KMS-11 (cell line): ENCODE data around the gene ALOX5AP.

ENCODE experiments used
- H2AFZ ChIP-seq: fragments of 200-600 bp; sonication (generic); 2 replicates; pipeline ENCODE4 v1.6.1; 2016; ENCODE audit warnings: antibody characterized with exemption, mixed run types, low read depth
- H3K27ac ChIP-seq: fragments of 200-600 bp; sonication (generic); 2 replicates; pipeline ENCODE4 v1.6.1; 2016; ENCODE audit warnings: mild to moderate bottlenecking, mixed run types
- H3K27me3 ChIP-seq: fragments of 200-600 bp; sonication (generic); 2 replicates; pipeline ENCODE4 v1.6.1; 2017; ENCODE audit warnings: mild to moderate bottlenecking, low read depth, mixed run types, moderate library complexity; ENCODE audit not compliant: insufficient read depth
- H3K36me3 ChIP-seq: fragments of 200-600 bp; sonication (generic); 2 replicates; pipeline ENCODE4 v1.6.1; 2017; ENCODE audit warnings: mild to moderate bottlenecking, mixed run types; ENCODE audit not compliant: insufficient read depth
- H3K4me1 ChIP-seq: fragments of 200-600 bp; sonication (generic); 2 replicates; pipeline ENCODE4 v1.6.1; 2016; ENCODE audit warnings: mild to moderate bottlenecking, low read depth, mixed run types; ENCODE audit not compliant: poor library complexity, severe bottlenecking
- H3K4me2 ChIP-seq: fragments of 200-600 bp; sonication (generic); 2 replicates; pipeline ENCODE4 v1.7.0; 2016; ENCODE audit warnings: mild to moderate bottlenecking, mixed run types
- H3K4me3 ChIP-seq: fragments of 200-600 bp; sonication (generic); IDR thresholded peaks from 2 replicates; pipeline ENCODE4 v1.6.1; 2017; ENCODE audit warnings: low read depth, low read length, mixed read lengths; ENCODE audit not compliant: insufficient read depth
- H3K79me2 ChIP-seq: fragments of 200-600 bp; sonication (generic); 2 replicates; pipeline ENCODE4 v1.6.1; 2016; ENCODE audit warnings: low read depth, mixed run types; ENCODE audit not compliant: insufficient read depth
- H3K9ac ChIP-seq: fragments of 200-600 bp; sonication (generic); 2 replicates; pipeline ENCODE4 v1.6.1; 2016; ENCODE audit warnings: mild to moderate bottlenecking, mixed run types
- H4K20me1 ChIP-seq: fragments of 200-600 bp; sonication (generic); 2 replicates; pipeline ENCODE4 v1.6.1; 2016; ENCODE audit warnings: mild to moderate bottlenecking, mixed run types; ENCODE audit not compliant: insufficient read depth
- TF ChIP-seq, protein P1 (sequence below): fragments of 200-600 bp; sonication (generic); conservative IDR thresholded peaks from 2 replicates; pipeline ENCODE4 v1.6.1; 2017; ENCODE audit warnings: low read depth, mild to moderate bottlenecking, antibody characterized with exemption, low read length, moderate library complexity, mixed read lengths

The ALOX5AP gene

DNA sequence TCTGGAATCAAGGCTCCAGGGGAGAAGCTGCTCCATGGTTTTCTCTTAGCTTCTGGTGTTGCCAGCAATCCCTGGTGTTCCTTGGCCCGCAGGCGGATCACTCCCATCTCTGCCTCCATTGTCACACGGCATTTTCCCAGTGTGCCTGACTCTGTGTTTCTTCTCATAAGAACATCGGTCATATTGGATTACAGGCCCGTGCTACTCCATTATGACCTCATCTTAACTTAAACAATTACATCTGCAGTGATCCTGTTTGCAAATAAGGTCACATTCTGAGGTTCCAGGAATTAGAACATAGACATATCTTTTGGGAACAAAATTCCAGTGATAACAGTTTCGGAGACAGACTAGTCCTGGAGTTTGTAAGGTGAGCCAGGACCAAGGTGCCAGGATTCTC, 23.5 kb upstream of the ALOX5AP start:
- Histone ChIP-seq H3K4me3 (no peak overlapping the region), H3K27ac (no peak overlapping the region), H3K4me2 (no peak overlapping the region), H3K9ac (no peak overlapping the region), H3K4me1 (no peaks in the 10 kb centered on the region), H3K36me3 (no peaks in the 10 kb centered on the region), H3K79me2 (no peaks in the 10 kb centered on the region), H2AFZ (no peak overlapping the region), H4K20me1 (no peaks in the 10 kb centered on the region), H3K27me3 (no peaks in the 10 kb centered on the region)
- TF ChIP-seq, protein P1, sequence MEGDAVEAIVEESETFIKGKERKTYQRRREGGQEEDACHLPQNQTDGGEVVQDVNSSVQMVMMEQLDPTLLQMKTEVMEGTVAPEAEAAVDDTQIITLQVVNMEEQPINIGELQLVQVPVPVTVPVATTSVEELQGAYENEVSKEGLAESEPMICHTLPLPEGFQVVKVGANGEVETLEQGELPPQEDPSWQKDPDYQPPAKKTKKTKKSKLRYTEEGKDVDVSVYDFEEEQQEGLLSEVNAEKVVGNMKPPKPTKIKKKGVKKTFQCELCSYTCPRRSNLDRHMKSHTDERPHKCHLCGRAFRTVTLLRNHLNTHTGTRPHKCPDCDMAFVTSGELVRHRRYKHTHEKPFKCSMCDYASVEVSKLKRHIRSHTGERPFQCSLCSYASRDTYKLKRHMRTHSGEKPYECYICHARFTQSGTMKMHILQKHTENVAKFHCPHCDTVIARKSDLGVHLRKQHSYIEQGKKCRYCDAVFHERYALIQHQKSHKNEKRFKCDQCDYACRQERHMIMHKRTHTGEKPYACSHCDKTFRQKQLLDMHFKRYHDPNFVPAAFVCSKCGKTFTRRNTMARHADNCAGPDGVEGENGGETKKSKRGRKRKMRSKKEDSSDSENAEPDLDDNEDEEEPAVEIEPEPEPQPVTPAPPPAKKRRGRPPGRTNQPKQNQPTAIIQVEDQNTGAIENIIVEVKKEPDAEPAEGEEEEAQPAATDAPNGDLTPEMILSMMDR, result no peak

- Histone ChIP-seq H4K20me1 (no peaks in the 10 kb centered on the region), H3K4me3 (no peak overlapping the region), H3K27me3 (no peaks in the 10 kb centered on the region), H3K4me1 (no peaks in the 10 kb centered on the region), H3K36me3 (no peaks in the 10 kb centered on the region), H2AFZ (no peak overlapping the region), H3K4me2 (no peak overlapping the region), H3K9ac (no peak overlapping the region), H3K79me2 (no peaks in the 10 kb centered on the region), H3K27ac (no peak overlapping the region)
- TF ChIP-seq, protein P1, result no peak
Measured at GRCh38 chr13:30712536-30713532, 22.5 kb upstream of the ALOX5AP start.

- Histone ChIP-seq H4K20me1 (no peaks in the 10 kb centered on the region), H3K4me1 (no peaks in the 10 kb centered on the region), H3K4me2 (no peak overlapping the region), H3K27ac (no peak overlapping the region), H3K27me3 (no peaks in the 10 kb centered on the region), H3K9ac (no peak overlapping the region), H3K79me2 (no peaks in the 10 kb centered on the region), H3K4me3 (no peak overlapping the region), H2AFZ (no peak overlapping the region), H3K36me3 (no peaks in the 10 kb centered on the region)
- TF ChIP-seq, protein P1, result no peak
Measured at GRCh38 chr13:30714629-30715371, 20.5 kb upstream of the ALOX5AP start.

DNA sequence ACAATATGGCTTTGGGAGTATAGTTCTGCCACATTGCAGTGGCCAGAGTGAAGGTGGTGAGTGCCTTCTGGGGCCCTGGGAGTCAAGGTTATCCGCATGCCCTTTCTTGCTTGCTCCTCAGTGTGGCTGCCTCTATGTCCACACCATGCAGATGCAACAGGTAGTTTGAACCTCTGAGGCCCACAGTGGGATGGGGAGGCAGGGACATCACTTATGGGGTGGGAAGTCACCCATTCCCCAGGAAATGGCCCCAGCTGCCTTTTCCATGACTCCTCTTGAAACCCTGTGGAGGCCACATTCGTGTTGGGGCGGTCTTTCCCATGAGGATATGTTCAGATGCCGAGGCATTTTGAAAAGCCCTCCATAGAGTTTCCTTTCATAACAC, 20.0 kb upstream of the ALOX5AP start:
- TF ChIP-seq, protein P1, result no peak
- Histone ChIP-seq H3K4me2 (no peak overlapping the region), H3K79me2 (no peaks in the 10 kb centered on the region), H3K4me1 (peaks cover under 1% of the 10 kb centered on the region), H3K4me3 (no peak overlapping the region), H2AFZ (no peak overlapping the region), H4K20me1 (no peaks in the 10 kb centered on the region), H3K27me3 (no peaks in the 10 kb centered on the region), H3K27ac (no peak overlapping the region), H3K9ac (no peak overlapping the region), H3K36me3 (no peaks in the 10 kb centered on the region)
